Activated CD8-positive, alpha-beta memory T cell treated with anti-CD3 and anti-CD28 coated beads, Interleukin-2, amount 10 ng/mL, durations not matched to agents 7 days and 5 days (primary cell): ENCODE measurements around the gene ZNF292. TPM values are rescaled to one million over a fixed set of nuclear protein-coding genes. Genes with fewer than 3 reads are reported as not detected.
"Not testable (repeated sequence)": the region's sequence is repeated elsewhere in the genome, so short reads cannot be mapped to it uniquely, and the experiment has no call there.

Experiments
- ATAC-seq: fragments of 150-1000 bp; cut with Tn5 transposase; one replicate; pipeline ENCODE4 v1.10.0; 2021; ENCODE audit warnings: moderate library complexity
- CTCF ChIA-PET: fragments of 350-600 bp; sonication (Branson Sonifier 250); formaldehyde crosslinking; loops from one replicate; lab custom pipeline; 2021; ENCODE audit warnings: antibody characterized with exemption; lab: Charles Lee
- DNase-seq: peaks from one replicate; pipeline ENCODE4 v3.0.0-alpha.2; 2020
- H3K27ac Mint-ChIP-seq: one replicate; pipeline ENCODE4 v1.8.0; 2021; ENCODE audit warnings: mild to moderate bottlenecking, mixed read lengths
- H3K27me3 Mint-ChIP-seq: one replicate; pipeline ENCODE4 v1.8.0; 2021; ENCODE audit warnings: mixed read lengths
- H3K36me3 Mint-ChIP-seq: one replicate; pipeline ENCODE4 v1.8.0; 2021; ENCODE audit warnings: mild to moderate bottlenecking, mixed read lengths
- H3K4me1 Mint-ChIP-seq: one replicate; pipeline ENCODE4 v1.8.0; 2021; ENCODE audit warnings: mixed read lengths
- H3K4me3 Mint-ChIP-seq: one replicate; pipeline ENCODE4 v1.8.0; 2021; ENCODE audit warnings: mild to moderate bottlenecking, moderate library complexity, mixed read lengths
- H3K9me3 Mint-ChIP-seq: one replicate; pipeline ENCODE4 v1.8.0; 2022; ENCODE audit warnings: low read depth, mixed read lengths
- total RNA-seq, 2 experiments: library from RNA; stranded (reverse); gene quantifications; one replicate each; pipeline ENCODE4 v1.2.3, GENCODE V29; 2021

Gene ZNF292
- total RNA-seq, 2 experiments from 2014 or later, result 47.9 to 58.5 TPM

- Mint-ChIP-seq H3K27ac (no peak overlapping the region), H3K36me3 (no peaks in the 10 kb centered on the region), H3K4me3 (no peak overlapping the region), H3K4me1 (no peaks in the 10 kb centered on the region), H3K27me3 (no peaks in the 10 kb centered on the region), H3K9me3 (no peaks in the 10 kb centered on the region)
- no peak for ATAC-seq
- CTCF ChIA-PET, result interaction anchor here (1.5 kb wide), 1 partner anchor 198 kb away, joined by 3 read pairs; no protein-coding TSS in a partner anchor
- no peak for DNase-seq
Measured at GRCh38 chr6:87276624-87277023, 121.3 kb downstream of the ZNF292 start.

GRCh38 chr6:87277123-87277522 is 121.8 kb downstream of the ZNF292 start:
- CTCF ChIA-PET, result interaction anchor here (1.5 kb wide), 1 partner anchor 198 kb away, joined by 3 read pairs; no protein-coding TSS in a partner anchor
- Mint-ChIP-seq H3K4me3 (no peak overlapping the region), H3K36me3 (no peaks in the 10 kb centered on the region), H3K27ac (no peak overlapping the region), H3K9me3 (no peaks in the 10 kb centered on the region), H3K4me1 (no peaks in the 10 kb centered on the region), H3K27me3 (no peaks in the 10 kb centered on the region)
- DNase-seq (no peak), ATAC-seq (no peak)

- no peaks in the 10 kb centered on the region for H3K9me3 Mint-ChIP-seq
- H3K36me3 Mint-ChIP-seq, result no peaks in the 10 kb centered on the region
- H3K4me3 Mint-ChIP-seq, result no peak overlapping the region
- H3K4me1 Mint-ChIP-seq, result no peaks in the 10 kb centered on the region
- peaks cover 4% of the 10 kb centered on the region for H3K27me3 Mint-ChIP-seq
- no peak overlapping the region for H3K27ac Mint-ChIP-seq
- CTCF ChIA-PET, result no interaction called here
- ATAC-seq (no peak), DNase-seq (no peak)
Measured at GRCh38 chr6:87279196-87279595, 123.8 kb downstream of the ZNF292 start.

- no peaks in the 10 kb centered on the region for H3K4me1 Mint-ChIP-seq
Measured at GRCh38 chr6:87281426-87281825, 126.1 kb downstream of the ZNF292 start.

GRCh38 chr6:87282743-87283142 is 127.4 kb downstream of the ZNF292 start:
- CTCF ChIA-PET, result no interaction called here
- no peaks in the 10 kb centered on the region for H3K4me1 Mint-ChIP-seq

More at GRCh38 chr6:87281426-87281825, 126.1 kb downstream of the ZNF292 start:
- Mint-ChIP-seq H3K27me3 (peaks cover 17% of the 10 kb centered on the region), H3K36me3 (no peaks in the 10 kb centered on the region), H3K9me3 (no peaks in the 10 kb centered on the region), H3K27ac (no peak overlapping the region), H3K4me3 (no peak overlapping the region)
- DNase-seq, result no peak
- no peak for ATAC-seq
- CTCF ChIA-PET, result no interaction called here

GRCh38 chr6:87283461-87283860 is 128.1 kb downstream of the ZNF292 start:
- CTCF ChIA-PET, result interaction anchor here (0.8 kb wide), 1 partner anchor 145 kb away, joined by 3 read pairs; no protein-coding TSS in a partner anchor
- DNase-seq (no peak), ATAC-seq (no peak)
- no peak overlapping the region for H3K27ac Mint-ChIP-seq
- peaks cover 21% of the 10 kb centered on the region for H3K27me3 Mint-ChIP-seq
- no peaks in the 10 kb centered on the region for H3K36me3 Mint-ChIP-seq
- H3K4me1 Mint-ChIP-seq, result no peaks in the 10 kb centered on the region
- H3K4me3 Mint-ChIP-seq, result no peak overlapping the region
- no peaks in the 10 kb centered on the region for H3K9me3 Mint-ChIP-seq

More at GRCh38 chr6:87282743-87283142, 127.4 kb downstream of the ZNF292 start:
- Mint-ChIP-seq H3K36me3 (no peaks in the 10 kb centered on the region), H3K4me3 (no peak overlapping the region), H3K9me3 (no peaks in the 10 kb centered on the region), H3K27ac (no peak overlapping the region), H3K27me3 (peaks cover 20% of the 10 kb centered on the region)
- ATAC-seq, result no peak
- DNase-seq, result no peak

- Mint-ChIP-seq H3K27me3 (peaks cover 30% of the 10 kb centered on the region), H3K4me3 (no peak overlapping the region), H3K36me3 (no peaks in the 10 kb centered on the region), H3K9me3 (no peaks in the 10 kb centered on the region), H3K4me1 (no peaks in the 10 kb centered on the region), H3K27ac (no peak overlapping the region)
- CTCF ChIA-PET, result no interaction called here
- DNase-seq, result no peak
- no peak for ATAC-seq
Measured at GRCh38 chr6:87287251-87287650, 131.9 kb downstream of the ZNF292 start.

GRCh38 chr6:87289571-87289970 is 134.2 kb downstream of the ZNF292 start:
- Mint-ChIP-seq H3K36me3 (no peaks in the 10 kb centered on the region), H3K27me3 (peaks cover 29% of the 10 kb centered on the region), H3K4me1 (no peaks in the 10 kb centered on the region), H3K27ac (no peak overlapping the region), H3K9me3 (no peaks in the 10 kb centered on the region), H3K4me3 (no peak overlapping the region)
- no peak for ATAC-seq
- DNase-seq, result no peak
- CTCF ChIA-PET, result no interaction called here

- DNase-seq (no peak), ATAC-seq (no peak)
- no peak overlapping the region for H3K27ac Mint-ChIP-seq
- no peaks in the 10 kb centered on the region for H3K4me1 Mint-ChIP-seq
- no peak overlapping the region for H3K4me3 Mint-ChIP-seq
- peaks cover 30% of the 10 kb centered on the region for H3K27me3 Mint-ChIP-seq
- CTCF ChIA-PET, result no interaction called here
- no peaks in the 10 kb centered on the region for H3K9me3 Mint-ChIP-seq
- H3K36me3 Mint-ChIP-seq, result no peaks in the 10 kb centered on the region
Measured at GRCh38 chr6:87291883-87292282, 136.5 kb downstream of the ZNF292 start.

GRCh38 chr6:87293526-87293925 is 138.2 kb downstream of the ZNF292 start:
- no peak for DNase-seq
- H3K27me3 Mint-ChIP-seq, result peaks cover 39% of the 10 kb centered on the region
- no peaks in the 10 kb centered on the region for H3K36me3 Mint-ChIP-seq
- CTCF ChIA-PET, result no interaction called here
- H3K27ac Mint-ChIP-seq, result no peak overlapping the region
- no peak overlapping the region for H3K4me3 Mint-ChIP-seq
- no peak for ATAC-seq
- no peaks in the 10 kb centered on the region for H3K9me3 Mint-ChIP-seq
- no peaks in the 10 kb centered on the region for H3K4me1 Mint-ChIP-seq

GRCh38 chr6:87297119-87297518 is 141.8 kb downstream of the ZNF292 start:
- H3K9me3 Mint-ChIP-seq, result no peaks in the 10 kb centered on the region
- H3K27me3 Mint-ChIP-seq, result peaks cover 51% of the 10 kb centered on the region
- DNase-seq (no peak), ATAC-seq (no peak)
- H3K27ac Mint-ChIP-seq, result no peak overlapping the region
- H3K4me3 Mint-ChIP-seq, result no peak overlapping the region
- no peaks in the 10 kb centered on the region for H3K36me3 Mint-ChIP-seq
- H3K4me1 Mint-ChIP-seq, result no peaks in the 10 kb centered on the region
- CTCF ChIA-PET, result no interaction called here

GRCh38 chr6:87301277-87301676 is 145.9 kb downstream of the ZNF292 start:
- H3K9me3 Mint-ChIP-seq, CTCF ChIA-PET: not testable (repeated sequence)
- peaks cover 51% of the 10 kb centered on the region for H3K27me3 Mint-ChIP-seq

GRCh38 chr6:87308970-87309369 is 153.6 kb downstream of the ZNF292 start:
- no peaks in the 10 kb centered on the region for H3K4me1 Mint-ChIP-seq
- no peak overlapping the region for H3K27ac Mint-ChIP-seq
- DNase-seq (no peak), ATAC-seq (no peak)
- no peaks in the 10 kb centered on the region for H3K36me3 Mint-ChIP-seq
- CTCF ChIA-PET, result no interaction called here
- H3K4me3 Mint-ChIP-seq, result no peak overlapping the region
- peaks cover 34% of the 10 kb centered on the region for H3K27me3 Mint-ChIP-seq
- no peaks in the 10 kb centered on the region for H3K9me3 Mint-ChIP-seq

More at GRCh38 chr6:87301277-87301676, 145.9 kb downstream of the ZNF292 start:
- H3K36me3 Mint-ChIP-seq, H3K4me3 Mint-ChIP-seq, H3K4me1 Mint-ChIP-seq, H3K27ac Mint-ChIP-seq, DNase-seq, ATAC-seq: not testable (repeated sequence)

GRCh38 chr6:87312860-87313259 is 157.5 kb downstream of the ZNF292 start:
- CTCF ChIA-PET, result no interaction called here
- H3K36me3 Mint-ChIP-seq, result no peaks in the 10 kb centered on the region
- no peak overlapping the region for H3K27ac Mint-ChIP-seq
- H3K27me3 Mint-ChIP-seq, result peaks cover 40% of the 10 kb centered on the region
- no peak overlapping the region for H3K4me3 Mint-ChIP-seq
- H3K4me1 Mint-ChIP-seq, result no peaks in the 10 kb centered on the region
- DNase-seq (no peak), ATAC-seq (no peak)
- H3K9me3 Mint-ChIP-seq, result no peaks in the 10 kb centered on the region
